ENCODE results near the gene MYO7B. TPM values are rescaled to one million over a fixed set of nuclear protein-coding genes. Genes with fewer than 3 reads are reported as not detected.

MYO7B gene
- polyA plus RNA-seq, 4 donors = 85.6 to 617 (median 462) TPM

- no peaks in the 10 kb centered on the region for H3K27me3 ChIP-seq (ENCODE audit: control insufficient read depth in 3 of 3, insufficient read depth in 3 of 3, low read length in 3 of 3)
- no peak for FAIRE-seq
- no peak overlapping the region for H3K4me3 ChIP-seq (ENCODE audit: low read depth in 1 of 3, low read length in 3 of 3)
- peaks cover 0 to 29% of the 10 kb centered on the region in 2 donors for H3K9me3 ChIP-seq (ENCODE audit: control insufficient read depth in 2 of 2, insufficient read depth in 1 of 2, low read depth in 1 of 2, low read length in 1 of 2)
- H3K4me1 ChIP-seq (ENCODE audit: control insufficient read depth in 3 of 3, insufficient read depth in 2 of 3, low read depth in 1 of 3, low read length in 2 of 3) = no peaks in the 10 kb centered on the region
- 93 to 95% (median 95%) methylated on average over 8 of the region's 8 CpGs for WGBS, 3 donors
- no peak overlapping the region for H3K27ac ChIP-seq (ENCODE audit: low read depth in 1 of 3, low read length in 2 of 3)
- H3K36me3 ChIP-seq (ENCODE audit: control insufficient read depth in 3 of 3, insufficient read depth in 2 of 3, low read depth in 1 of 3, low read length in 3 of 3) = peaks cover 0 to 91% (median 41%) of the 10 kb centered on the region in 3 donors
- DNase-seq = no peak
These were observed 74.3 kb downstream of the MYO7B start for GRCh38 chr2:127609818-127610217.

- Histone ChIP-seq H3K4me3 (ENCODE audit: low read depth in 1 of 3, low read length in 3 of 3) (no peak overlapping the region), H3K36me3 (ENCODE audit: control insufficient read depth in 3 of 3, insufficient read depth in 2 of 3, low read depth in 1 of 3, low read length in 3 of 3) (peaks cover 0 to 92% (median 41%) of the 10 kb centered on the region in 3 donors), H3K27ac (ENCODE audit: low read depth in 1 of 3, low read length in 2 of 3) (no peak overlapping the region), H3K4me1 (ENCODE audit: control insufficient read depth in 3 of 3, insufficient read depth in 2 of 3, low read depth in 1 of 3, low read length in 2 of 3) (no peaks in the 10 kb centered on the region), H3K27me3 (ENCODE audit: control insufficient read depth in 3 of 3, insufficient read depth in 3 of 3, low read length in 3 of 3) (no peaks in the 10 kb centered on the region), H3K9me3 (ENCODE audit: control insufficient read depth in 2 of 2, insufficient read depth in 1 of 2, low read depth in 1 of 2, low read length in 1 of 2) (peaks cover 0 to 29% of the 10 kb centered on the region in 2 donors)
- FAIRE-seq (no peak), DNase-seq (no peak)
- WGBS, 3 donors = 80 to 100% (median 86%) methylated on average over 1 of the region's 1 CpG
These were observed 75.1 kb downstream of the MYO7B start for GRCh38 chr2:127610561-127610960.

GRCh38 chr2:127611076-127611925, 75.8 kb downstream of the MYO7B start:
- Histone ChIP-seq H3K9me3 (ENCODE audit: control insufficient read depth in 2 of 2, insufficient read depth in 1 of 2, low read depth in 1 of 2, low read length in 1 of 2) (peaks cover 0 to 29% of the 10 kb centered on the region in 2 donors), H3K27me3 (ENCODE audit: control insufficient read depth in 3 of 3, insufficient read depth in 3 of 3, low read length in 3 of 3) (no peaks in the 10 kb centered on the region), H3K4me3 (ENCODE audit: low read depth in 1 of 3, low read length in 3 of 3) (no peak overlapping the region), H3K4me1 (ENCODE audit: control insufficient read depth in 3 of 3, insufficient read depth in 2 of 3, low read depth in 1 of 3, low read length in 2 of 3) (no peaks in the 10 kb centered on the region), H3K27ac (ENCODE audit: low read depth in 1 of 3, low read length in 2 of 3) (no peak overlapping the region), H3K36me3 (ENCODE audit: control insufficient read depth in 3 of 3, insufficient read depth in 2 of 3, low read depth in 1 of 3, low read length in 3 of 3) (peaks cover 0 to 90% (median 39%) of the 10 kb centered on the region in 3 donors)
- DNase-seq = no peak
- WGBS, 3 donors = 88 to 94% (median 92%) methylated on average over 11 of the region's 11 CpGs
- no peak for FAIRE-seq

GRCh38 chr2:127612111-127612822, 76.8 kb downstream of the MYO7B start:
- FAIRE-seq = no peak
- Histone ChIP-seq H3K36me3 (ENCODE audit: control insufficient read depth in 3 of 3, insufficient read depth in 2 of 3, low read depth in 1 of 3, low read length in 3 of 3) (peaks cover 0 to 89% (median 33%) of the 10 kb centered on the region in 3 donors), H3K27ac (ENCODE audit: low read depth in 1 of 3, low read length in 2 of 3) (no peak overlapping the region), H3K9me3 (ENCODE audit: control insufficient read depth in 2 of 2, insufficient read depth in 1 of 2, low read depth in 1 of 2, low read length in 1 of 2) (peaks cover 0 to 29% of the 10 kb centered on the region in 2 donors), H3K27me3 (ENCODE audit: control insufficient read depth in 3 of 3, insufficient read depth in 3 of 3, low read length in 3 of 3) (no peaks in the 10 kb centered on the region), H3K4me1 (ENCODE audit: control insufficient read depth in 3 of 3, insufficient read depth in 2 of 3, low read depth in 1 of 3, low read length in 2 of 3) (no peaks in the 10 kb centered on the region), H3K4me3 (ENCODE audit: low read depth in 1 of 3, low read length in 3 of 3) (no peak overlapping the region)
- 93 to 94% (median 94%) methylated on average over 13 of the region's 13 CpGs for WGBS, 3 donors
- DNase-seq = no peak

- H3K27me3 ChIP-seq (ENCODE audit: control insufficient read depth in 3 of 3, insufficient read depth in 3 of 3, low read length in 3 of 3) = no peaks in the 10 kb centered on the region
- no peak for DNase-seq
These were observed 78.8 kb downstream of the MYO7B start for GRCh38 chr2:127614246-127614645.

DNA sequence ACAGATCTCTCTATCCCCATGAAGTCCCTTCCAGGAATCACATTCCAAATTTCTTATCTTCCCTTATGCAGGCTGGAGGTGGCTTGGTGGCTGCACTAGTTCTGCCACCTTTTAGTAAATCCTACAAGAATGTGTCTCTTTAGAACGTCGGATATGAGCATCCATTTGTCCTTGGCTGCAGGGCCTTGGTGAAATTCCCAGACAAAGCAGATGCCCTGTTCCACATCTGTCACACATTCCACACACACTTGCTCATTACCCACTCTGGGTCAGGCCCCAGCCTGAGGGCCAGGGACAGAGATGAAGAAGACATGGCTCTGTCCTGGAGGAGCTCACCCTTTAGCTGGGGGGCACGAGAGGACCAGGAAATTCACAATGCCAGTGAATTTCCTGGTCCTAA, 79.2 kb downstream of the MYO7B start:
- Histone ChIP-seq H3K27me3 (ENCODE audit: control insufficient read depth in 3 of 3, insufficient read depth in 3 of 3, low read length in 3 of 3) (no peaks in the 10 kb centered on the region), H3K27ac (ENCODE audit: low read depth in 1 of 3, low read length in 2 of 3) (no peak overlapping the region), H3K4me3 (ENCODE audit: low read depth in 1 of 3, low read length in 3 of 3) (no peak overlapping the region), H3K36me3 (ENCODE audit: control insufficient read depth in 3 of 3, insufficient read depth in 2 of 3, low read depth in 1 of 3, low read length in 3 of 3) (peaks cover 0 to 78% (median 28%) of the 10 kb centered on the region in 3 donors), H3K9me3 (ENCODE audit: control insufficient read depth in 2 of 2, insufficient read depth in 1 of 2, low read depth in 1 of 2, low read length in 1 of 2) (peaks cover 0 to 29% of the 10 kb centered on the region in 2 donors), H3K4me1 (ENCODE audit: control insufficient read depth in 3 of 3, insufficient read depth in 2 of 3, low read depth in 1 of 3, low read length in 2 of 3) (no peaks in the 10 kb centered on the region)
- FAIRE-seq (no peak), DNase-seq (no peak)
- WGBS, 3 donors = 83 to 92% (median 91%) methylated on average over 3 of the region's 3 CpGs

More at GRCh38 chr2:127614246-127614645, 78.8 kb downstream of the MYO7B start:
- H3K9me3 ChIP-seq (ENCODE audit: control insufficient read depth in 2 of 2, insufficient read depth in 1 of 2, low read depth in 1 of 2, low read length in 1 of 2) = peaks cover 0 to 29% of the 10 kb centered on the region in 2 donors
- no peak overlapping the region for H3K4me3 ChIP-seq (ENCODE audit: low read depth in 1 of 3, low read length in 3 of 3)
- no peak overlapping the region for H3K27ac ChIP-seq (ENCODE audit: low read depth in 1 of 3, low read length in 2 of 3)
- no peak for FAIRE-seq
- no peaks in the 10 kb centered on the region for H3K4me1 ChIP-seq (ENCODE audit: control insufficient read depth in 3 of 3, insufficient read depth in 2 of 3, low read depth in 1 of 3, low read length in 2 of 3)
- H3K36me3 ChIP-seq (ENCODE audit: control insufficient read depth in 3 of 3, insufficient read depth in 2 of 3, low read depth in 1 of 3, low read length in 3 of 3) = peaks cover 0 to 81% (median 26%) of the 10 kb centered on the region in 3 donors
- WGBS, 3 donors = 85 to 97% (median 94%) methylated on average over 2 of the region's 2 CpGs

DNA sequence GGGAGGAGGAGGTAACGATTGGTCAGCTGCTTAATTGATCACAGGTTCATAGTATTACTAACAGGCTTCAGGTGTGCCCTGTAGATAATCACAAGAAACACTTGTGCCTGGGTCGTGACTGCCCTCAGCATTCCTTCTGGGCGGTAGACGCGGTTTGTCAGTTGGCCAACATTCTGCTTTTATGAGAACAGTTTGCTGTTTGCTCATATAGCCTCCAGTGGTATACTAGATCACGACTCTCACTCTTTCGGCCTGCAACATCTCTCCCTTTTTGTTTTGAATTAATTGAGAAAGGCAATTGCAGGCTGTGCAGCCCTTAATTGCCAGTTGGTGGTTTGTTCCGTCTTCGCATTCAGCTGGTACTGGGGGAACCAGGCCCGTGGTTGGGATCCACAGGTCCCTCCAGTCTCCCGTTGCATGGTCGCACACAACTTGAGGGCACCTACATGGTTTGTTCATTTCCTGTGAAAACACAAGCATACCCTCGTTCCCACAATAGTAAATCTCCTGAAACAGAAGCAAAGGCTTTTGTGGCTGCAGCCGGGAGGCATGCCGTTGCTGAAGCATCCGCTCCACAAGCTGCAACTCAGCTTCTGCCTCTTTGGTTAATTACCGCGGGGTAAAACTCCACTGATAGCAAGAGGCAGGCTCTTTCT, 80.2 kb downstream of the MYO7B start:
- Histone ChIP-seq H3K36me3 (ENCODE audit: control insufficient read depth in 3 of 3, insufficient read depth in 2 of 3, low read depth in 1 of 3, low read length in 3 of 3) (peaks cover 0 to 78% (median 33%) of the 10 kb centered on the region in 3 donors), H3K4me3 (ENCODE audit: low read depth in 1 of 3, low read length in 3 of 3) (no peak overlapping the region), H3K4me1 (ENCODE audit: control insufficient read depth in 3 of 3, insufficient read depth in 2 of 3, low read depth in 1 of 3, low read length in 2 of 3) (no peaks in the 10 kb centered on the region), H3K9me3 (ENCODE audit: control insufficient read depth in 2 of 2, insufficient read depth in 1 of 2, low read depth in 1 of 2, low read length in 1 of 2) (peaks cover 0 to 23% of the 10 kb centered on the region in 2 donors), H3K27ac (ENCODE audit: low read depth in 1 of 3, low read length in 2 of 3) (no peak overlapping the region), H3K27me3 (ENCODE audit: control insufficient read depth in 3 of 3, insufficient read depth in 3 of 3, low read length in 3 of 3) (no peaks in the 10 kb centered on the region)
- no peak for DNase-seq
- 72 to 79% (median 74%) methylated on average over 18 of the region's 18 CpGs for WGBS, 3 donors
- no peak for FAIRE-seq

DNA sequence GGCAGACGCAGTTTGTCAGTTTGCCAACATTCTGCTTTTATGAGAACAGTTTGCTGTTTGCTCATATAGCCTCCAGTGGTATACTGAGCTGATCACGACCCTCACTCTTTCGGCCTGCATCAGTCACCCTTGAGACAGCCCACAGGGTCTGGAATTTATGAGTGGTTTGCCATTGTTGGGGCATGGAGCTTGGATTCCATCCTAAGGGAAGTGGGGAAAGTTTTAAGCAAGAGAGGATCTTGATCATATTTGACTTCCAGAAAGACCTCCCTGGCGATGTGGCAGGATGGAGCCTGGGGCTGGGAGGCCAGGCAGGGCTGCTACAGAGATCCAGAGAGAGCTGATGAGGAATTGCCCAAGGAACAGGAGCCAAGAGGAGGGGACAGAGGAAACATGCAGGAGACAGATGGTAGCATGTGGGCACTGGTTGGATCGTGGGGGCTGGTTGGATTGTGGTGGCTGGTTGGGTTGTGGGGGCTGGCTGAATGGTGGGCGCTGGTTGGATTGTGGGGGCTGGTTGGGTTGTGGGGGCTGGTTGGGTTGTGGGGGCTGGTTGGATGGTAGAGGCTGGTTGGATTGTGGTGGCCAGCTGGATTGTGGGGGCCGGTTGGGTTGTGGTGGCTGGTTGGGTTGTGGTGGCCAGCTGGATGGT, 83.2 kb downstream of the MYO7B start:
- peaks cover 0 to 82% (median 26%) of the 10 kb centered on the region in 3 donors for H3K36me3 ChIP-seq (ENCODE audit: control insufficient read depth in 3 of 3, insufficient read depth in 2 of 3, low read depth in 1 of 3, low read length in 3 of 3)
- 81 to 91% (median 85%) methylated on average over 7 of the region's 7 CpGs for WGBS, 3 donors

More for the DNA sequence above, 83.2 kb downstream of the MYO7B start:
- no peaks in the 10 kb centered on the region for H3K4me1 ChIP-seq (ENCODE audit: control insufficient read depth in 3 of 3, insufficient read depth in 2 of 3, low read depth in 1 of 3, low read length in 2 of 3)
- peaks cover 0 to under 1% of the 10 kb centered on the region in 2 donors for H3K9me3 ChIP-seq (ENCODE audit: control insufficient read depth in 2 of 2, insufficient read depth in 1 of 2, low read depth in 1 of 2, low read length in 1 of 2)
- no peak overlapping the region for H3K4me3 ChIP-seq (ENCODE audit: low read depth in 1 of 3, low read length in 3 of 3)
- no peak overlapping the region for H3K27ac ChIP-seq (ENCODE audit: low read depth in 1 of 3, low read length in 2 of 3)
- no peak for FAIRE-seq
- DNase-seq = no peak
- no peaks in the 10 kb centered on the region for H3K27me3 ChIP-seq (ENCODE audit: control insufficient read depth in 3 of 3, insufficient read depth in 3 of 3, low read length in 3 of 3)

Data from small intestine (tissue), 7 donors.